H1 (cell line): ENCODE data around the gene MACROD2.

Source experiments
- ATF3 ChIP-seq: IDR thresholded peaks from 2 replicates; pipeline ENCODE4 v1.6.1; 2011; ENCODE audit warnings: low read depth, mild to moderate bottlenecking, low read length; ENCODE audit not compliant: insufficient read depth
- CEBPB ChIP-seq: IDR thresholded peaks from 2 replicates; pipeline ENCODE4 v1.6.1; 2012; ENCODE audit warnings: low read depth, low read length
- CTCF ChIP-seq, 3 experiments: IDR thresholded peaks; 1 replicate in 2 of 3; 2 replicates in 1 of 3; pipeline versions ENCODE4 v1.5.1 to v1.6.1; 2011; ENCODE audit warnings: low read length in 3 of 3, mild to moderate bottlenecking in 3 of 3, inconsistent platforms in 2 of 3, low read depth in 1 of 3, moderate library complexity in 1 of 3; ENCODE audit not compliant: insufficient read depth in 1 of 3; ENCODE audit errors: control extremely low read depth in 1 of 3
- EP300 ChIP-seq, 2 experiments: IDR thresholded peaks; 1 replicate in 1 of 2; 2 replicates in 1 of 2; pipeline ENCODE4 v1.6.1; 2011 to 2012; ENCODE audit warnings: low read depth in 2 of 2, low read length in 2 of 2, mild to moderate bottlenecking in 2 of 2, borderline replicate concordance in 1 of 2, inconsistent platforms in 1 of 2, moderate library complexity in 1 of 2
- JUN ChIP-seq: IDR thresholded peaks from 2 replicates; pipeline ENCODE4 v1.6.1; 2011; ENCODE audit warnings: low read depth, mild to moderate bottlenecking, improper control_type of control experiment, low read length
- POLR2A ChIP-seq, 2 experiments: IDR thresholded peaks; 1 replicate in 1 of 2; 2 replicates in 1 of 2; pipeline ENCODE4 v1.6.1; 2011; ENCODE audit warnings: low read depth in 2 of 2, low read length in 2 of 2, mild to moderate bottlenecking in 2 of 2; ENCODE audit errors: control extremely low read depth in 1 of 2
- RFX5 ChIP-seq: IDR thresholded peaks from 2 replicates; pipeline ENCODE4 v1.6.1; 2011; ENCODE audit warnings: low read depth, low read length, improper control_type of control experiment, borderline replicate concordance
- RNF2 ChIP-seq: fragments of 200-900, 300-1000 bp; sonication (generic); IDR thresholded peaks from 2 replicates; pipeline ENCODE4 v1.7.1; 2016; ENCODE audit warnings: borderline replicate concordance, low read depth, mild to moderate bottlenecking, antibody characterized with exemption, low read length; ENCODE audit not compliant: poor library complexity, severe bottlenecking; ENCODE audit errors: missing control alignments
- SIRT6 ChIP-seq: IDR thresholded peaks from one replicate; pipeline ENCODE4 v1.7.1; 2012; ENCODE audit warnings: low read length, inconsistent platforms

- TF ChIP-seq CTCF (IDR thresholded peaks at IDR 0.05; ENCODE audit: control extremely low read depth in 1 of 3, insufficient read depth in 1 of 3, low read depth in 1 of 3, low read length in 3 of 3) = no peak
- no peak for TF ChIP-seq POLR2A (IDR thresholded peaks at IDR 0.05; ENCODE audit: control extremely low read depth in 1 of 2, low read depth in 2 of 2, low read length in 2 of 2)
- TF ChIP-seq RFX5 = no peak
- no peak for TF ChIP-seq ATF3
- no peak for TF ChIP-seq EP300 (IDR thresholded peaks at IDR 0.05; ENCODE audit: borderline replicate concordance in 1 of 2, low read depth in 2 of 2, low read length in 2 of 2)
- TF ChIP-seq RNF2 = no peak
- no peak for TF ChIP-seq CEBPB
- no peak for TF ChIP-seq JUN
- no peak for TF ChIP-seq SIRT6
Observed at GRCh38 chr20:15967334-15967733, 1972.0 kb downstream of the MACROD2 start.
